CD4-positive, alpha-beta T cell (primary cell): ENCODE data around the gene CTNNA2. TPM values are rescaled to one million over a fixed set of nuclear protein-coding genes. Genes with fewer than 3 reads are reported as not detected.

Source experiments
- ATAC-seq: fragments of 200-7000 bp; cut with Tn5 transposase; one replicate; pipeline ENCODE4 v1.10.0; 2022; ENCODE audit warnings: mild to moderate bottlenecking; ENCODE audit not compliant: poor library complexity
- CTCF ChIA-PET: fragments of 350-600 bp; sonication (Branson Sonifier 250); formaldehyde crosslinking; loops from one replicate; lab custom pipeline; 2021; ENCODE audit warnings: antibody characterized with exemption, inconsistent platforms; lab: Charles Lee
- POLR2A ChIA-PET: fragments of 350-600 bp; sonication (Branson Sonifier 250); formaldehyde crosslinking; loops from one replicate; lab custom pipeline; 2021; ENCODE audit warnings: antibody characterized with exemption, inconsistent platforms; lab: Charles Lee
- DNase-seq, 14 experiments: peaks; one replicate each; pipeline ENCODE4 v3.0.0-alpha.2; 2013 to 2020; ENCODE audit warnings: mixed read lengths in 2 of 14
- H3K27ac ChIP-seq, 2 donors: one replicate each; pipeline versions ENCODE4 v1.5.1 to v1.7.0; 2013; ENCODE audit warnings: low read length in 2 of 2, low read depth in 1 of 2, mild to moderate bottlenecking in 1 of 2
- H3K27me3 ChIP-seq, 2 experiments: 1 replicate in 1 of 2; 2 replicates in 1 of 2; pipeline versions ENCODE4 v1.6.1 to v1.7.0; 2013; ENCODE audit warnings: low read length in 2 of 2, control low read depth in 1 of 2, mild to moderate bottlenecking in 1 of 2, moderate library complexity in 1 of 2; ENCODE audit not compliant: insufficient read depth in 2 of 2, control insufficient read depth in 1 of 2
- H3K36me3 ChIP-seq: one replicate; pipeline ENCODE4 v1.6.1; 2013; ENCODE audit warnings: low read length, control low read depth; ENCODE audit not compliant: insufficient read depth
- H3K4me1 ChIP-seq: one replicate; pipeline ENCODE4 v1.6.1; 2013; ENCODE audit warnings: low read length, control low read depth; ENCODE audit not compliant: insufficient read depth
- H3K4me3 ChIP-seq: one replicate; pipeline ENCODE4 v1.5.1; 2013; ENCODE audit warnings: mild to moderate bottlenecking, low read length, moderate library complexity
- H3K9me3 ChIP-seq, 2 experiments: 1 replicate in 1 of 2; 2 replicates in 1 of 2; pipeline versions ENCODE4 v1.6.1 to v1.7.0; 2013; ENCODE audit warnings: low read length in 2 of 2, mild to moderate bottlenecking in 2 of 2, control low read depth in 1 of 2, moderate library complexity in 1 of 2; ENCODE audit not compliant: control insufficient read depth in 1 of 2, insufficient read depth in 1 of 2
- H3K27ac Mint-ChIP-seq: one replicate; pipeline ENCODE4 v1.8.0; 2020; ENCODE audit warnings: mixed read lengths
- H3K27me3 Mint-ChIP-seq: one replicate; pipeline ENCODE4 v1.8.0; 2021; ENCODE audit warnings: mixed read lengths
- H3K36me3 Mint-ChIP-seq: one replicate; pipeline ENCODE4 v1.8.0; 2021; ENCODE audit warnings: low read depth, mixed read lengths
- H3K4me1 Mint-ChIP-seq: one replicate; pipeline ENCODE4 v1.8.0; 2021; ENCODE audit warnings: low read depth, mixed read lengths
- H3K4me3 Mint-ChIP-seq: one replicate; pipeline ENCODE4 v1.8.0; 2020; ENCODE audit warnings: mild to moderate bottlenecking, mixed read lengths
- H3K9me3 Mint-ChIP-seq: one replicate; pipeline ENCODE4 v1.8.0; 2020; ENCODE audit warnings: mixed read lengths
- intact Hi-C, 2 experiments: fragments of 100-400 bp; cut with DNase I in 1 of 2; cut with micrococcal nuclease in 1 of 2; formaldehyde crosslinking; loops; one replicate each; pipeline versions ENCODE4 v1.15.1 to v1.9.0; 2023 to 2025; cut with DNase I, micrococcal nuclease
- total RNA-seq, 174 experiments: library from RNA in 2 of 174; stranded (reverse) in 2 of 174; gene quantifications; one replicate each; pipeline ENCODE4 v1.2.3 and lab custom pipeline; 2021 to 2026
- TF ChIP-seq, protein P1 (sequence below): fragments of 200-600 bp; IDR thresholded peaks from one replicate; pipeline ENCODE4 v1.8.0; 2022; ENCODE audit warnings: antibody characterized with exemption, mild to moderate bottlenecking

CTNNA2 gene
- total RNA-seq, 2 experiments from 2014 or later = not detected

- no peak for ATAC-seq
- POLR2A ChIA-PET = no interaction called here
These were observed 835.2 kb downstream of the CTNNA2 start for GRCh38 chr2:80348078-80348477.

DNA sequence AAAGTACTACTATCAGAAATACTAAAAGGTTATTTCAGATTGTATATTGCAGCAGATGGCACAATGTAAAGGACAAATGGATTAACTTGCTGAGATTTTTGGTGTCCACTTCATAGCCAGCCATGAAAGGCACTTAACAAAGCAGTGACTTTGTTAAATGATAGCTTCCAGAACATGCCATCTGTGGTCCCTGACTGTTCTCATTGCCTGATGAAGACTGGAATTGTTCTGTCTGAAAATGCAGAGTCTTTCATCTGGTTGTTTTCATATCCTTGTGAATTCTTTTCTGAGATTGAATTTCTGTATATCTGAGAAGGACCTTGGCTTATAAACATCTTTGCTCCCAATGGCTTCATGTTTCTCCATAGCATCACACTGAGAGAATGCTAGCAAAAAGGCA is 836.1 kb downstream of the CTNNA2 start:
- POLR2A ChIA-PET = no interaction called here
- no peak for ATAC-seq
- H3K9me3 Mint-ChIP-seq = peaks cover 10% of the 10 kb centered on the region

More at GRCh38 chr2:80348078-80348477, 835.2 kb downstream of the CTNNA2 start:
- no peaks in the 10 kb centered on the region for H3K36me3 ChIP-seq
- H3K27ac Mint-ChIP-seq = no peak overlapping the region
- H3K27me3 ChIP-seq = no peaks in the 10 kb centered on the region
- no peak overlapping the region for H3K4me3 ChIP-seq
- H3K9me3 ChIP-seq = peaks cover 0 to 4% of the 10 kb centered on the region in 2 experiments
- H3K4me1 Mint-ChIP-seq = no peaks in the 10 kb centered on the region
- no peaks in the 10 kb centered on the region for H3K36me3 Mint-ChIP-seq
- no peak overlapping the region for H3K4me3 Mint-ChIP-seq
- intact Hi-C loops = no loop called here
- no peaks in the 10 kb centered on the region for H3K4me1 ChIP-seq
- no peak for DNase-seq
- CTCF ChIA-PET = no interaction called here
- H3K9me3 Mint-ChIP-seq = peaks cover 10% of the 10 kb centered on the region
- TF ChIP-seq, protein P1, sequence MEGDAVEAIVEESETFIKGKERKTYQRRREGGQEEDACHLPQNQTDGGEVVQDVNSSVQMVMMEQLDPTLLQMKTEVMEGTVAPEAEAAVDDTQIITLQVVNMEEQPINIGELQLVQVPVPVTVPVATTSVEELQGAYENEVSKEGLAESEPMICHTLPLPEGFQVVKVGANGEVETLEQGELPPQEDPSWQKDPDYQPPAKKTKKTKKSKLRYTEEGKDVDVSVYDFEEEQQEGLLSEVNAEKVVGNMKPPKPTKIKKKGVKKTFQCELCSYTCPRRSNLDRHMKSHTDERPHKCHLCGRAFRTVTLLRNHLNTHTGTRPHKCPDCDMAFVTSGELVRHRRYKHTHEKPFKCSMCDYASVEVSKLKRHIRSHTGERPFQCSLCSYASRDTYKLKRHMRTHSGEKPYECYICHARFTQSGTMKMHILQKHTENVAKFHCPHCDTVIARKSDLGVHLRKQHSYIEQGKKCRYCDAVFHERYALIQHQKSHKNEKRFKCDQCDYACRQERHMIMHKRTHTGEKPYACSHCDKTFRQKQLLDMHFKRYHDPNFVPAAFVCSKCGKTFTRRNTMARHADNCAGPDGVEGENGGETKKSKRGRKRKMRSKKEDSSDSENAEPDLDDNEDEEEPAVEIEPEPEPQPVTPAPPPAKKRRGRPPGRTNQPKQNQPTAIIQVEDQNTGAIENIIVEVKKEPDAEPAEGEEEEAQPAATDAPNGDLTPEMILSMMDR = no peak
- H3K27me3 Mint-ChIP-seq = no peaks in the 10 kb centered on the region
- H3K27ac ChIP-seq = no peak overlapping the region

DNA sequence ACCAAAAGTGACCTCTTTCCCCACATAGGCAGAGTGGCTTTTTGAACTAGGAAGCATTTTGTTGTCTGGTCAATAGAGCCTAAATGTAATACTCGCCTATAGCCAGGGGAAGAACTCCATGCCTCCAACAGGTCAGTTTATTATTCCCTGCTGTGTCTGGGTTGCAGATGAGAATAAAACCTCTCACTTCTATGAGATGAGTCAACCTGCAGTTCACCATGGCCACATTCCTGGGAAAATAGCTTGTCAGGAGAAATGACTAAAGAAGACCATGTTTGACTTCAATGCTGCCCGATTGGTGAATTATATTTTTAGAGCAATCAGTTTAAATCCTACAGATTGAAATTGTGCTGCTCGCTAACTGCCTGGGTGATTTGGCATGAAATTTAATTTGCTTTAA is 838.4 kb downstream of the CTNNA2 start:
- ChIA-PET POLR2A (no interaction called here), CTCF (no interaction called here)
- Mint-ChIP-seq H3K4me1 (no peaks in the 10 kb centered on the region), H3K4me3 (no peak overlapping the region), H3K27me3 (no peaks in the 10 kb centered on the region), H3K9me3 (peaks cover 9% of the 10 kb centered on the region), H3K36me3 (no peaks in the 10 kb centered on the region), H3K27ac (no peak overlapping the region)
- H3K27ac ChIP-seq = no peak overlapping the region
- intact Hi-C loops = no loop called here
- DNase-seq (no peak), ATAC-seq (no peak)
- no peak overlapping the region for H3K4me3 ChIP-seq
- no peaks in the 10 kb centered on the region for H3K9me3 ChIP-seq
- no peaks in the 10 kb centered on the region for H3K4me1 ChIP-seq
- no peaks in the 10 kb centered on the region for H3K36me3 ChIP-seq
- TF ChIP-seq, protein P1 = no peak
- H3K27me3 ChIP-seq = no peaks in the 10 kb centered on the region

More for the DNA sequence above, 836.1 kb downstream of the CTNNA2 start:
- Mint-ChIP-seq H3K27ac (no peak overlapping the region), H3K27me3 (no peaks in the 10 kb centered on the region), H3K4me1 (no peaks in the 10 kb centered on the region), H3K36me3 (no peaks in the 10 kb centered on the region), H3K4me3 (no peak overlapping the region)
- CTCF ChIA-PET = no interaction called here
- no peaks in the 10 kb centered on the region for H3K4me1 ChIP-seq
- DNase-seq = no peak
- H3K9me3 ChIP-seq = peaks cover 0 to 4% of the 10 kb centered on the region in 2 experiments
- intact Hi-C loops = no loop called here
- no peaks in the 10 kb centered on the region for H3K36me3 ChIP-seq
- TF ChIP-seq, protein P1 = no peak
- no peak overlapping the region for H3K27ac ChIP-seq
- H3K27me3 ChIP-seq = no peaks in the 10 kb centered on the region
- H3K4me3 ChIP-seq = no peak overlapping the region
